Activated CD8-positive, alpha-beta T cell treated with anti-CD3 and anti-CD28 coated beads for 36 hours (primary cell): ENCODE results near the gene COLEC11. TPM values are rescaled to one million over a fixed set of nuclear protein-coding genes. Genes with fewer than 3 reads are reported as not detected.

Experiments used
- ATAC-seq: fragments of 200-7000 bp; cut with Tn5 transposase; one replicate; pipeline ENCODE4 v1.10.0; 2021; ENCODE audit warnings: mild to moderate bottlenecking, moderate library complexity
- CTCF ChIA-PET: fragments of 350-600 bp; sonication (Branson Sonifier 250); formaldehyde crosslinking; loops from one replicate; lab custom pipeline; 2021; ENCODE audit warnings: antibody characterized with exemption; lab: Charles Lee
- POLR2A ChIA-PET: fragments of 350-600 bp; sonication (Branson Sonifier 250); formaldehyde crosslinking; loops from one replicate; lab custom pipeline; 2021; ENCODE audit warnings: antibody characterized with exemption; lab: Charles Lee
- DNase-seq: peaks from one replicate; pipeline ENCODE4 v3.0.0-alpha.2; 2020
- H3K27ac Mint-ChIP-seq: one replicate; pipeline ENCODE4 v1.8.0; 2021; ENCODE audit warnings: mild to moderate bottlenecking, mixed read lengths
- H3K27me3 Mint-ChIP-seq: one replicate; pipeline ENCODE4 v1.8.0; 2021; ENCODE audit warnings: mixed read lengths
- H3K36me3 Mint-ChIP-seq: one replicate; pipeline ENCODE4 v1.8.0; 2021; ENCODE audit warnings: low read depth, mixed read lengths
- H3K4me1 Mint-ChIP-seq: one replicate; pipeline ENCODE4 v1.8.0; 2021; ENCODE audit warnings: low read depth, mixed read lengths
- H3K4me3 Mint-ChIP-seq: one replicate; pipeline ENCODE4 v1.8.0; 2021; ENCODE audit warnings: mild to moderate bottlenecking, moderate library complexity, mixed read lengths
- H3K9me3 Mint-ChIP-seq: one replicate; pipeline ENCODE4 v1.8.0; 2021; ENCODE audit warnings: mixed read lengths
- CTCF ChIP-seq: fragments of 200-600 bp; IDR thresholded peaks from one replicate; pipeline ENCODE4 v1.8.0; 2022; ENCODE audit warnings: antibody characterized with exemption, mild to moderate bottlenecking
- intact Hi-C: fragments of 100-400 bp; cut with micrococcal nuclease; formaldehyde crosslinking; loops from one replicate; pipeline ENCODE4 v1.10.0; 2022
- total RNA-seq, 2 experiments: library from RNA; stranded (reverse); gene quantifications; one replicate each; pipeline ENCODE4 v1.2.3, GENCODE V29; 2021

The COLEC11 gene
- under 1 TPM in 1 of 2 experiments, not detected in 1; 0.49 TPM for total RNA-seq

GRCh38 chr2:3594493-3595281 lies at the start of gene COLEC11:
Gene COLEC11 (plus strand): TSS chr2:3595112. CDS start chr2:3604341, 9,229 bp downstream.
- Mint-ChIP-seq H3K36me3 (no peaks in the 10 kb centered on the region), H3K4me3 (no peak within 1 kb of the TSS), H3K27ac (no peak within 1 kb of the TSS), H3K9me3 (no peaks in the 10 kb centered on the region), H3K4me1 (peaks cover 13% of the 10 kb centered on the region), H3K27me3 (no peaks in the 10 kb centered on the region)
- no peak for TF ChIP-seq CTCF
- ATAC-seq (no peak), DNase-seq (no peak)
- intact Hi-C loops = no loop called here
- POLR2A ChIA-PET = interaction anchor here (1.2 to 2.6 kb wide), 3 partner anchors 8 to 15 kb away, joined by 3 to 13 read pairs (median 11); no protein-coding TSS in a partner anchor
- CTCF ChIA-PET = interaction anchor here (0.9 to 1.0 kb wide), 2 partner anchors 19 to 40 kb away, joined by 3 read pairs; no protein-coding TSS in a partner anchor

- ATAC-seq (no peak), DNase-seq (no peak)
- intact Hi-C loops = no loop called here
- Mint-ChIP-seq H3K27me3 (no peaks in the 10 kb centered on the region), H3K4me3 (no peak overlapping the region), H3K27ac (no peak overlapping the region), H3K9me3 (no peaks in the 10 kb centered on the region), H3K4me1 (no peaks in the 10 kb centered on the region), H3K36me3 (peaks cover 62% of the 10 kb centered on the region)
- CTCF ChIA-PET = interaction anchor here (0.7 kb wide), 2 partner anchors 34 to 182 kb away, joined by 3 to 4 read pairs; no protein-coding TSS in a partner anchor
- POLR2A ChIA-PET = interaction anchor here (0.8 to 1.7 kb wide), 2 partner anchors 10 to 26 kb away, joined by 3 to 4 read pairs; no protein-coding TSS in a partner anchor
- TF ChIP-seq CTCF = no peak
These were observed 49.0 kb upstream of the COLEC11 start for GRCh38 chr2:3545788-3546478.

- Mint-ChIP-seq H3K4me1 (no peaks in the 10 kb centered on the region), H3K9me3 (no peaks in the 10 kb centered on the region), H3K4me3 (no peak overlapping the region), H3K27me3 (no peaks in the 10 kb centered on the region), H3K27ac (no peak overlapping the region), H3K36me3 (peaks cover 66% of the 10 kb centered on the region)
- POLR2A ChIA-PET = interaction anchor here (1.4 to 1.6 kb wide), 2 partner anchors 11 to 28 kb away, joined by 3 to 5 read pairs; partner anchors contain the start of gene RNASEH1
- CTCF ChIA-PET = interaction anchor here (0.9 kb wide), 1 partner anchor 180 kb away, joined by 3 read pairs; no protein-coding TSS in a partner anchor
- intact Hi-C loops = no loop called here
- TF ChIP-seq CTCF = no peak
- DNase-seq (no peak), ATAC-seq (no peak)
These were observed 47.0 kb upstream of the COLEC11 start for GRCh38 chr2:3547915-3548314.

GRCh38 chr2:3553946-3554345 lies 41.0 kb upstream of the COLEC11 start:
- H3K27me3 Mint-ChIP-seq = no peaks in the 10 kb centered on the region
- H3K36me3 Mint-ChIP-seq = peaks cover 68% of the 10 kb centered on the region

More at GRCh38 chr2:3553946-3554345, 41.0 kb upstream of the COLEC11 start:
- Mint-ChIP-seq H3K4me3 (no peak overlapping the region), H3K9me3 (no peaks in the 10 kb centered on the region), H3K4me1 (peaks cover 27% of the 10 kb centered on the region), H3K27ac (no peak overlapping the region)
- ChIA-PET CTCF (interaction anchor here (1.7 kb wide), 1 partner anchor 41 kb away, joined by 3 read pairs; the partner anchor contains the start of gene COLEC11), POLR2A (interaction anchor here (0.6 to 3.1 kb wide), 3 partner anchors 10 to 871 kb away, joined by 3 to 10 read pairs (median 6); no protein-coding TSS in a partner anchor)
- DNase-seq (no peak), ATAC-seq (no peak)
- intact Hi-C loops = loop anchor here (10.0 kb wide), 1 partner anchor 169 kb away; no protein-coding TSS in a partner anchor
- TF ChIP-seq CTCF = no peak
